CD4-positive, alpha-beta memory T cell (primary cell): ENCODE measurements around the gene HELZ. TPM values are rescaled to one million over a fixed set of nuclear protein-coding genes. Genes with fewer than 3 reads are reported as not detected.
"Not testable (repeated sequence)": the region's sequence is repeated elsewhere in the genome, so short reads cannot be mapped to it uniquely, and the experiment has no call there.

Experiments used
- CTCF ChIA-PET: fragments of 350-600 bp; sonication (Branson Sonifier 250); formaldehyde crosslinking; loops from one replicate; lab custom pipeline; 2021; ENCODE audit warnings: inconsistent platforms; ENCODE audit not compliant: partially characterized antibody; lab: Charles Lee
- POLR2A ChIA-PET: fragments of 350-600 bp; sonication (Branson Sonifier 250); formaldehyde crosslinking; loops from one replicate; lab custom pipeline; 2021; ENCODE audit not compliant: partially characterized antibody; lab: Charles Lee
- DNase-seq, 5 donors: peaks; one replicate each; pipeline versions ENCODE4 v3.0.0 to v3.0.0-alpha.2; 2020 to 2022; ENCODE audit warnings: mixed read lengths in 1 of 5
- H3K27ac ChIP-seq: one replicate; pipeline ENCODE4 v1.7.0; 2013; ENCODE audit warnings: low read depth, low read length
- H3K27me3 ChIP-seq: 2 replicates; pipeline ENCODE4 v1.7.0; 2013; ENCODE audit warnings: mild to moderate bottlenecking, low read length, moderate library complexity; ENCODE audit not compliant: insufficient read depth
- H3K36me3 ChIP-seq: 2 replicates; pipeline ENCODE4 v1.7.0; 2013; ENCODE audit warnings: mild to moderate bottlenecking, low read length, moderate library complexity; ENCODE audit not compliant: insufficient read depth
- H3K4me1 ChIP-seq: 2 replicates; pipeline ENCODE4 v1.7.0; 2013; ENCODE audit warnings: mild to moderate bottlenecking, low read length, moderate library complexity; ENCODE audit not compliant: insufficient read depth
- H3K4me3 ChIP-seq, 2 donors: one replicate each; pipeline ENCODE4 v1.7.0; 2013; ENCODE audit warnings: low read length in 2 of 2, mild to moderate bottlenecking in 1 of 2
- H3K9me3 ChIP-seq, 2 donors: one replicate each; pipeline ENCODE4 v1.7.0; 2013; ENCODE audit warnings: low read length in 2 of 2, control low read depth in 1 of 2; ENCODE audit not compliant: control insufficient read depth in 1 of 2
- H3K27ac Mint-ChIP-seq, 7 donors: one replicate each; pipeline ENCODE4 v1.8.0; 2020 to 2021; ENCODE audit warnings: mixed read lengths in 7 of 7, mild to moderate bottlenecking in 6 of 7, inconsistent platforms in 3 of 7, moderate library complexity in 3 of 7
- H3K27me3 Mint-ChIP-seq, 2 donors: one replicate each; pipeline ENCODE4 v1.8.0; 2020 to 2021; ENCODE audit warnings: mixed read lengths in 2 of 2
- H3K36me3 Mint-ChIP-seq, 2 donors: one replicate each; pipeline ENCODE4 v1.8.0; 2020 to 2021; ENCODE audit warnings: mixed read lengths in 2 of 2, inconsistent platforms in 1 of 2, mild to moderate bottlenecking in 1 of 2
- H3K4me1 Mint-ChIP-seq, 4 donors: one replicate each; pipeline ENCODE4 v1.8.0; 2020 to 2021; ENCODE audit warnings: mixed read lengths in 4 of 4, mild to moderate bottlenecking in 1 of 4
- H3K4me3 Mint-ChIP-seq, 8 donors: one replicate each; pipeline ENCODE4 v1.8.0; 2020 to 2021; ENCODE audit warnings: mixed read lengths in 8 of 8, mild to moderate bottlenecking in 7 of 8, moderate library complexity in 6 of 8, inconsistent platforms in 3 of 8
- H3K9me3 Mint-ChIP-seq, 8 donors: one replicate each; pipeline ENCODE4 v1.8.0; 2020 to 2021; ENCODE audit warnings: mixed read lengths in 8 of 8, mild to moderate bottlenecking in 5 of 8, inconsistent platforms in 3 of 8, moderate library complexity in 1 of 8
- intact Hi-C: fragments of 100-400 bp; cut with micrococcal nuclease; formaldehyde crosslinking; loops from one replicate; pipeline ENCODE4 v1.15.1; 2023
- polyA plus RNA-seq, 2 donors: library from polyadenylated mRNA; unstranded; fragments of 300-500 nt; fragmentation: Illumina TruSeq; gene quantifications; one replicate each; pipeline ENCODE4 v1.2.3, GENCODE V29; 2021
- total RNA-seq, 2 experiments: library from RNA; stranded (reverse); gene quantifications; one replicate each; pipeline ENCODE4 v1.2.3, GENCODE V29; 2021

Gene HELZ
- total and polyA plus RNA-seq, 4 experiments from 2014 or later: 32.0 to 104 (median 86.4) TPM

- H3K36me3 Mint-ChIP-seq: peaks cover 75 to 85% of the 10 kb centered on the region in 2 donors
These were observed 135.9 kb downstream of the HELZ start for GRCh38 chr17:67109111-67109510.

GRCh38 chr17:67107811-67108775, 136.9 kb downstream of the HELZ start:
- peaks cover 14 to 29% (median 26%) of the 10 kb centered on the region in 4 donors for H3K4me1 Mint-ChIP-seq
- peaks cover 0 to 2% (median 0%) of the 10 kb centered on the region in 8 donors for H3K9me3 Mint-ChIP-seq
- Histone ChIP-seq H3K36me3 (peaks cover 51% of the 10 kb centered on the region), H3K4me1 (peaks cover 5% of the 10 kb centered on the region), H3K9me3 (no peaks in the 10 kb centered on the region), H3K4me3 (no peak overlapping the region), H3K27ac (no peak overlapping the region), H3K27me3 (no peaks in the 10 kb centered on the region)
- ChIA-PET POLR2A (no interaction called here), CTCF (interaction anchor here (1.4 kb wide), 1 partner anchor 26 kb away, joined by 5 read pairs; no protein-coding TSS in a partner anchor)
- H3K4me3 Mint-ChIP-seq: no peak overlapping the region
- no peak for DNase-seq
- H3K27ac Mint-ChIP-seq: peak overlapping the region in 1 of 7 donors; percentile 14
- H3K36me3 Mint-ChIP-seq: peaks cover 71 to 81% of the 10 kb centered on the region in 2 donors
- no peaks in the 10 kb centered on the region for H3K27me3 Mint-ChIP-seq
- intact Hi-C loops: no loop called here

More at GRCh38 chr17:67109111-67109510, 135.9 kb downstream of the HELZ start:
- CTCF ChIA-PET: no interaction called here
- no peak for DNase-seq
- Histone ChIP-seq H3K36me3 (peaks cover 51% of the 10 kb centered on the region), H3K27me3 (no peaks in the 10 kb centered on the region), H3K4me3 (no peak overlapping the region), H3K27ac (no peak overlapping the region), H3K9me3 (no peaks in the 10 kb centered on the region), H3K4me1 (no peaks in the 10 kb centered on the region)
- H3K27ac Mint-ChIP-seq: peak overlapping the region in 3 of 7 donors; percentile 12 to 53 (median 52)
- H3K4me1 Mint-ChIP-seq: peaks cover 8 to 25% (median 20%) of the 10 kb centered on the region in 4 donors
- intact Hi-C loops: no loop called here
- H3K27me3 Mint-ChIP-seq: no peaks in the 10 kb centered on the region
- H3K9me3 Mint-ChIP-seq: peaks cover 0 to 2% (median 0%) of the 10 kb centered on the region in 8 donors
- POLR2A ChIA-PET: no interaction called here
- H3K4me3 Mint-ChIP-seq: no peak overlapping the region

DNA sequence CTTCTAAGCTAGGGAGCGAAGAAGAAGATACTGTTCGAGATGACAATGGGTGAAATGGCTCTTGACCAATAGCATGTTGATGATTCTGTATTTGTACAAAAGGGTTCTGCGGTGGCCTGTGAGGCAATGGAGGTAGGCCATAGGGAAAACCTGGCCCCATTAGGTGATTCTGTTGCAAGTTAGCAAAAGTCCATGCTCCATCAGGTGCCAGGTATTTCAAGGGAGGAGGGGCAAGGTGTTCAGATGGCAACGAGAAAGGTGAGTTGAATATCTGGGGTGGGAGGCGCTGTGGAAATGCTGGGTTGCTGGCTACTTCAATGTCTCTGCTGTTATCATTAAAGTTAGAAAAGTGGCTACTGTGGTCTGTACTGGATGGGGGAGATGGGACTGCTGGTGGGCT, 137.8 kb downstream of the HELZ start:
- DNase-seq: no peak
- Histone ChIP-seq H3K27ac (no peak overlapping the region), H3K9me3 (no peaks in the 10 kb centered on the region), H3K27me3 (no peaks in the 10 kb centered on the region), H3K36me3 (peaks cover 42% of the 10 kb centered on the region), H3K4me1 (peaks cover 7% of the 10 kb centered on the region), H3K4me3 (no peak overlapping the region)
- POLR2A ChIA-PET: no interaction called here
- CTCF ChIA-PET: interaction anchor here (1.4 kb wide), 1 partner anchor 25 kb away, joined by 5 read pairs; no protein-coding TSS in a partner anchor
- intact Hi-C loops: no loop called here
- H3K36me3 Mint-ChIP-seq: peaks cover 68 to 76% of the 10 kb centered on the region in 2 donors
- peak overlapping the region in 1 of 7 donors; percentile 25 for H3K27ac Mint-ChIP-seq
- H3K4me1 Mint-ChIP-seq: peaks cover 16 to 32% (median 30%) of the 10 kb centered on the region in 4 donors
- peaks cover 0 to 2% (median 0%) of the 10 kb centered on the region in 8 donors for H3K9me3 Mint-ChIP-seq
- no peaks in the 10 kb centered on the region for H3K27me3 Mint-ChIP-seq
- no peak overlapping the region for H3K4me3 Mint-ChIP-seq

GRCh38 chr17:67105213-67105612, 139.8 kb downstream of the HELZ start:
- H3K4me3 Mint-ChIP-seq: no peak overlapping the region
- no peaks in the 10 kb centered on the region for H3K27me3 Mint-ChIP-seq
- POLR2A ChIA-PET: no interaction called here
- H3K36me3 Mint-ChIP-seq: peaks cover 58 to 72% of the 10 kb centered on the region in 2 donors
- peaks cover 14% of the 10 kb centered on the region for H3K4me1 ChIP-seq
- H3K36me3 ChIP-seq: peaks cover 30% of the 10 kb centered on the region
- no peaks in the 10 kb centered on the region for H3K9me3 ChIP-seq
- CTCF ChIA-PET: interaction anchor here (1.0 kb wide), 2 partner anchors 9 to 22 kb away, joined by 3 to 4 read pairs; no protein-coding TSS in a partner anchor
- H3K4me1 Mint-ChIP-seq: peaks cover 26 to 47% (median 41%) of the 10 kb centered on the region in 4 donors
- H3K27ac ChIP-seq: no peak overlapping the region
- H3K4me3 ChIP-seq: no peak overlapping the region
- no peaks in the 10 kb centered on the region for H3K27me3 ChIP-seq
- H3K9me3 Mint-ChIP-seq: peaks cover 0 to 2% (median 0%) of the 10 kb centered on the region in 8 donors
- no peak for DNase-seq
- H3K27ac Mint-ChIP-seq: no peak overlapping the region
- intact Hi-C loops: no loop called here

- peaks cover 14% of the 10 kb centered on the region for H3K4me1 ChIP-seq
- intact Hi-C loops, H3K27me3 ChIP-seq, H3K4me3 Mint-ChIP-seq, H3K9me3 ChIP-seq, H3K9me3 Mint-ChIP-seq, DNase-seq, H3K4me3 ChIP-seq, CTCF ChIA-PET, H3K27me3 Mint-ChIP-seq, POLR2A ChIA-PET, H3K27ac ChIP-seq: not testable (repeated sequence)
- H3K36me3 ChIP-seq: peaks cover 30% of the 10 kb centered on the region
- peaks cover 58 to 71% of the 10 kb centered on the region in 2 donors for H3K36me3 Mint-ChIP-seq
- peaks cover 29 to 53% (median 44%) of the 10 kb centered on the region in 4 donors for H3K4me1 Mint-ChIP-seq
- H3K27ac Mint-ChIP-seq: peak overlapping the region in 1 of 7 donors; percentile 7
These were observed 140.4 kb downstream of the HELZ start for GRCh38 chr17:67104641-67105040.

GRCh38 chr17:67098006-67098405, 147.0 kb downstream of the HELZ start:
- Mint-ChIP-seq H3K9me3 (no peaks in the 10 kb centered on the region), H3K27ac (peak overlapping the region in 1 of 7 donors; percentile 61), H3K36me3 (peaks cover 29 to 35% of the 10 kb centered on the region in 2 donors), H3K27me3 (no peaks in the 10 kb centered on the region), H3K4me1 (peaks cover 40 to 59% (median 53%) of the 10 kb centered on the region in 4 donors), H3K4me3 (no peak overlapping the region)
- intact Hi-C loops: no loop called here
- Histone ChIP-seq H3K27ac (no peak overlapping the region), H3K36me3 (peaks cover 6% of the 10 kb centered on the region), H3K4me3 (no peak overlapping the region), H3K27me3 (no peaks in the 10 kb centered on the region), H3K9me3 (no peaks in the 10 kb centered on the region), H3K4me1 (peaks cover 24% of the 10 kb centered on the region)
- ChIA-PET POLR2A (no interaction called here), CTCF (no interaction called here)
- DNase-seq: no peak

DNA sequence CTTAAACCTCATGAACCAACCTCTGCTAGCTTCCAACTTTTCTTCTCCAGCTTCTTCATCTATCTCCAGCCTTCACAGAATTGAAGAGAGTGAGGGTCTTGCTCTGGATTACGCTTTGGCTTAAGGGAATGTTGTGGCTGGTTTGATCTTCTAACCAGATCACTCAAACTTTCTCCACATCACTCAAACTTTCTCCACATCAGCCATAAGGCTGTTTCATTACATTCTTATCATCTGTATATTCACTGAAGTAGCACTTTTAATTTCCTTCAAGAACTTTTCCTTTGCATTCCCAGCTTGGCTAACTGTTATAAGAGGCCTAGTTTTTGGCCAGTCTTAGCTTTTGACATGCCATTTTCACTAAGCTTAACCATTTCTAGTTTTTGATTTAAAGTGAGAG, 148.4 kb downstream of the HELZ start:
- H3K4me3 ChIP-seq: no peak overlapping the region
- Mint-ChIP-seq H3K36me3 (peaks cover 29 to 31% of the 10 kb centered on the region in 2 donors), H3K27me3 (no peaks in the 10 kb centered on the region), H3K27ac (peak overlapping the region in 4 of 7 donors; percentile 19 to 77 (median 29)), H3K4me3 (peak overlapping the region in 1 of 8 donors; percentile 25), H3K4me1 (peaks cover 37 to 62% (median 49%) of the 10 kb centered on the region in 4 donors), H3K9me3 (no peaks in the 10 kb centered on the region)
- H3K9me3 ChIP-seq: no peaks in the 10 kb centered on the region
- no peak overlapping the region for H3K27ac ChIP-seq
- DNase-seq: no peak
- intact Hi-C loops: no loop called here
- no peaks in the 10 kb centered on the region for H3K27me3 ChIP-seq
- ChIA-PET CTCF (interaction anchor here (1.0 kb wide), 1 partner anchor 9 kb away, joined by 4 read pairs; no protein-coding TSS in a partner anchor), POLR2A (interaction anchor here (1.0 kb wide), 1 partner anchor 14 kb away, joined by 3 read pairs; no protein-coding TSS in a partner anchor)
- peaks cover 16% of the 10 kb centered on the region for H3K4me1 ChIP-seq
- H3K36me3 ChIP-seq: peaks cover 6% of the 10 kb centered on the region
